GM19099 (cell line): ENCODE data around the gene TMED8.

ENCODE experiments used
- POLR2A ChIP-seq: IDR thresholded peaks from 3 replicates; pipeline ENCODE4 v1.6.1; 2011; ENCODE audit warnings: low read depth; ENCODE audit not compliant: insufficient read length; ENCODE audit errors: extremely low read depth

Gene TMED8

GRCh38 chr14:77375973-77376770 lies 722 bp downstream of the TMED8 start:
- TF ChIP-seq POLR2A, result no peak

DNA sequence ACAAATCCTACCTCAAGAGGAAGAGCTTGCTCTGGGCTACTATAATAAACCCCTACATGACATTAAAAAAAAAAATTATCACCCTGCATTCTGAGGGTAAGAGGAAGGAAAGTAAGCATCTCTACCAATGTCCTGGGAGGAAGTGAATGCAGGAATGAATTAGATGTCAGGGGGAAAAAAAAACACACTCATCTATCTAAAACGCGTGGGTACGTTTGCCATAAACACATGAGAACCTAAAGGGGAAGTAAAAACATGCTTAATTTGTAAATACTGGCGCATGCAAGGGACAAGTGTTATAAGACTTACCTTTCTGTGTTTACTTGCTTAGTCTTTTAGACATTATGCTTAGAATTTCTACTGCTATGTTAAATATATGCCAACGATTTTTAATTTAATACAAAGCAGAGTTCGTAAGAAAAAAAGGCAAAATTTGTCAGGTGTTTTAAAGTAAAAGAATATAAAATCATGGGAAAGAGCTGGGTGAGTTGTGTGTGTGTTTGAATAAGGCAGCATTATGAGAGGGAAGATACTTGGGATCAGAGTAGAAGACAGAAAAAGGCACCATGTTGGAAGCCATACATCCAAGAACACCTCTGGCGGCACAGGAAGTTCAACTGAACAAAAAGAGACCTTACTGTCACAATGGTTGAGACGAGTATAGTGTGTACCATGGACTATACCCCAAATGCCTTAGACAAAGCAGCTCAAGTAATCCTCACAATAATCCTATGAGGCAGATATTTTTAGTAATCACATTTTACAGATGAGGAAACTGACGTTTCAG lies 1.5 kb downstream of the TMED8 start:
- TF ChIP-seq POLR2A, result no peak

GRCh38 chr14:77372304-77372841 lies 4.5 kb downstream of the TMED8 start:
- TF ChIP-seq POLR2A, result peak; percentile 32

DNA sequence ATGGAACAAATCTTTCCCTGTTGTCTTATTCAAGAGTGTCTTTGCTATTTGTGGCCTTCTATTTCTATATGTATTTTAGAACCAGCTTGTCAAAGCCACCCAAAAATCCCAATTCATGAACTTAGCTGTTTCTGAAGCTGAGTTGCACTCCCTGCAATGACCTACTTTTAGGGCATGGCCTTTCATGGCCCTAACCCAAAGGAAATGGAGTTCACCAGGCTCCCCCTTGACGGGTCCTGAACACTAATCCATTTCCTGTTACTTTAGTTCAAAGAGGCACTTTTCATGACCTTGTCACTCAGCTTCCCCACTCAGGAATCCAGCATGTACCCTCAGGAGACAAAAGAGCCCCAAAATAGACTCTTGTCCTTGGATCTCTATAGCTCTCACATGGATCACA lies 7.6 kb downstream of the TMED8 start:
- TF ChIP-seq POLR2A, result no peak

GRCh38 chr14:77364146-77364545 lies 12.7 kb downstream of the TMED8 start:
- no peak for TF ChIP-seq POLR2A

- TF ChIP-seq POLR2A, result no peak
Observed at GRCh38 chr14:77359626-77360025, 17.3 kb downstream of the TMED8 start.

DNA sequence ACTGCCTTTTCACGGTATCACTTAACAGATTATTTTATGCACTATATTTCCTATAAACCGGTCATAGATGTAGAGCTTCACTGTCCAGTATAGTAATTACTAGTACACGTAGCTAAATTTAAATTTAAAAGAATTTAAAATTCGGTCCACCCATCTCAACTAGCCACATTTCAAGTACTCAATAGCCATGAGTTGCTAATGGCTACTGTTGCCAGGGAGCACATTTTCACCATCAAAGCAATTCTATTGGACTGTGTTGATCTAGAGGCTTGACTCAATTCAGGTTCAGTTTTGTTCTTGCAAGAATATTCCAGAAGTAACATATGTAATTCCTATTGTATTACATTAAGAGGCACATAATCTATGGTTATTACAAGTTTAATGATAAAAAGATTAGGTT lies 20.0 kb downstream of the TMED8 start:
- no peak for TF ChIP-seq POLR2A

- TF ChIP-seq POLR2A, result no peak
Observed at GRCh38 chr14:77355811-77356210, 21.1 kb downstream of the TMED8 start.

DNA sequence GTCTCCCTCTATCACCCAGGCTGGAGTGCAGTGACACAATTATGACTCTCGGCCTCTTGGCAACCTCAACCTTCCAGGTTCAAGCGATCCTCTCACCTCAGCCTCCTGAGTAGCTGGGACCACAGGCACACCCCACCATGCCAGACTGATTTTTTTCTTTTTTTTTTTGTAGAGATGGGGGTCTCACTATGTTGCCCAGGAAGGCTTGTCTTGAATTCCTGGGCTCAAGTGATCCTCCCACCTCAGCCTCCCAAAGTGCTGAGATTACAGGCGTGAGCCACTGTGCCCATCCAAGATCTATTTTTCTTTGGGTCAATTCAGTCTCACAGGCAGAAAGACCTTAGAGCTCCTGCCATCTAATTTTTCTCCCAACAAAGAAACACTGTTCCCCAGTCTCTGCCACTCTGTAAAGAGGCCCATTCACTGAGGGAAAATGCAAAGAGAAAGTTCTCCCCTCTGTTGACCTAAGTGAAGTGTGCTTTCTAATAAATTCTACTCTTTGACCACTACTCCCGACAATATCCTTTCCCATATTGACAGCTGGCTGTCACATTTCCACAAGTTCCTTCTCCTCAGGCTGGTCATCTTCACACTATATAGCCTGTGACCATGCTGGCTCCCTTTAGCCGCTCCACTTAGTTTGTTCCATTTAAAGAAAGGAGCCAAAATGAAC lies 23.3 kb downstream of the TMED8 start:
- no peak for TF ChIP-seq POLR2A

GRCh38 chr14:77347751-77348150 lies 29.1 kb downstream of the TMED8 start:
- TF ChIP-seq POLR2A, result no peak

DNA sequence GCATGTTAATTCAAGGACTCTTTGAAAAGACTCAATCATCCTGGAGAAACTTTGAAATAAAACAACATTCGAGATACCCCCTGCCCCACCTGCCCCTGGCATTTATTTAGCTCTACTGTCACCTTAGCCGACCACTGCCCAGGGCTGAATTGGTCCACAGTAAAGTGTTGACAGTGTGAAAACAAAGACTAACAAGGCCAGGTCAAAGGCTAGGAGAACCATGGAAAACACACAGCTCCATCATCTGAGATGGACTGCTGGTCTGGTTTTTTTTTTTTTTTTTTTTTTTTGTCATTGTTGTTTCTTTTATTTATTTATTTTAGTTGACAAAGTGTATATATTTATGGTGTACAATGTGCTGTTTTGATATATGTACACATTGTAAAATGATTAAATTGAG lies 30.4 kb downstream of the TMED8 start:
- no peak for TF ChIP-seq POLR2A

- no peak for TF ChIP-seq POLR2A
Observed at GRCh38 chr14:77344377-77344996, 32.4 kb downstream of the TMED8 start.

- no peak for TF ChIP-seq POLR2A
Observed at GRCh38 chr14:77343662-77344061, 33.2 kb downstream of the TMED8 start.

GRCh38 chr14:77342726-77343397 lies 34.0 kb downstream of the TMED8 start:
- TF ChIP-seq POLR2A, result no peak

- no peak for TF ChIP-seq POLR2A
Observed at GRCh38 chr14:77340389-77340788, 36.5 kb downstream of the TMED8 start.

DNA sequence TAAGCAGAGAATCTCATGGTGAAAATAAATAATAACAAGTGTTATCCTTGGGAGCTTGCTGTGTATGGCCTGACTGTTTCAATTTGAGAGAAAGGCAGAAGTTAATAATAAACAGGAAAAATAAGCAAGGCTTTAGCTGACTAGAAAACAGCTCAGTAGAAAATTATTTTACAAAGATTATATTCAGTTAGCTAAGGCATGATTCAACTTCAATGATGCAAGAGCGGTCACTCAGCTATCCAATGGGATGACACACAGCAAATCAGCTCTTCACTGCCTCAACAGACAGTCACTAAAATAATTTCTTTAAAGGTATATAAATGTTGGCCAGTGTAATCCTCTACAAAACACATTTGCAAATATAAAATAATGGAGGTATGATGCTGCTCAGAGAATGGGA lies 37.5 kb downstream of the TMED8 start:
- no peak for TF ChIP-seq POLR2A
